Ishikawa (cell line): ENCODE measurements around the gene GTF2F1.

Experiments
- CEBPB ChIP-seq: IDR thresholded peaks from 2 replicates; pipeline ENCODE4 v1.6.1; 2012
- CREB1 ChIP-seq: IDR thresholded peaks from 2 replicates; pipeline ENCODE4 v1.6.1; 2012; ENCODE audit warnings: low read depth
- EP300 ChIP-seq: IDR thresholded peaks from 2 replicates; pipeline ENCODE4 v1.6.1; 2012; ENCODE audit warnings: borderline replicate concordance
- FOXM1 ChIP-seq: IDR thresholded peaks from 2 replicates; pipeline ENCODE4 v1.6.1; 2012; ENCODE audit warnings: low read depth, borderline replicate concordance
- NFIC ChIP-seq: IDR thresholded peaks from 2 replicates; pipeline ENCODE4 v1.6.1; 2012
- RAD21 ChIP-seq: IDR thresholded peaks from 2 replicates; pipeline ENCODE4 v1.6.1; 2012; ENCODE audit warnings: low read depth
- REST ChIP-seq: IDR thresholded peaks from 2 replicates; pipeline ENCODE4 v1.6.1; 2012; ENCODE audit warnings: low read depth, mild to moderate bottlenecking
- TAF1 ChIP-seq: IDR thresholded peaks from 2 replicates; pipeline ENCODE4 v1.6.1; 2012; ENCODE audit warnings: low read depth, mild to moderate bottlenecking
- TCF12 ChIP-seq: IDR thresholded peaks from 2 replicates; pipeline ENCODE4 v1.6.1; 2012; ENCODE audit warnings: low read depth
- TEAD4 ChIP-seq: IDR thresholded peaks from 2 replicates; pipeline ENCODE4 v1.6.1; 2012
- USF1 ChIP-seq: IDR thresholded peaks from 2 replicates; pipeline ENCODE4 v1.6.1; 2012
- YY1 ChIP-seq: IDR thresholded peaks from 2 replicates; pipeline ENCODE4 v1.6.1; 2012; ENCODE audit warnings: low read depth
- ZBTB7A ChIP-seq: IDR thresholded peaks from 2 replicates; pipeline ENCODE4 v1.6.1; 2012; ENCODE audit warnings: low read depth

GRCh38 chr19:6402058-6402457 is 9.1 kb upstream of the GTF2F1 start:
- TF ChIP-seq CREB1 (no peak), RAD21 (no peak), CEBPB (no peak), EP300 (no peak), ZBTB7A (no peak), REST (no peak), TCF12 (no peak), USF1 (no peak), YY1 (no peak), TEAD4 (no peak), FOXM1 (no peak), NFIC (no peak), TAF1 (no peak)
